PFSK-1 (cell line): ENCODE results near the gene ZBTB25.

ENCODE experiments used
- FOXP2 ChIP-seq: optimal IDR thresholded peaks from 2 replicates; pipeline ENCODE3; 2011; ENCODE audit warnings: borderline replicate concordance, control low read depth, inconsistent platforms; ENCODE audit not compliant: insufficient read depth; ENCODE audit errors: extremely low read length, extremely low read depth
- POLR2AphosphoS5 ChIP-seq: IDR thresholded peaks from 2 replicates; pipeline ENCODE4 v1.6.1; 2012; ENCODE audit warnings: low read depth, mild to moderate bottlenecking, control low read depth, low read length, moderate library complexity
- REST ChIP-seq, 2 experiments: IDR thresholded peaks; 2 replicates each; pipeline versions ENCODE4 v1.6.1 to v1.8.0; 2011 to 2012; ENCODE audit warnings: low read depth in 2 of 2, low read length in 2 of 2, control low read depth in 1 of 2, inconsistent platforms in 1 of 2, mild to moderate bottlenecking in 1 of 2, moderate library complexity in 1 of 2; ENCODE audit not compliant: insufficient read depth in 1 of 2
- SIN3A ChIP-seq: IDR thresholded peaks from 2 replicates; pipeline ENCODE4 v1.6.1; 2012; ENCODE audit warnings: mild to moderate bottlenecking, low read length, moderate library complexity, borderline replicate concordance; ENCODE audit not compliant: insufficient read depth
- TAF1 ChIP-seq: IDR thresholded peaks from 2 replicates; pipeline ENCODE4 v1.6.1; 2012; ENCODE audit warnings: low read length, control low read depth, borderline replicate concordance; ENCODE audit not compliant: insufficient read depth

ZBTB25 gene

DNA sequence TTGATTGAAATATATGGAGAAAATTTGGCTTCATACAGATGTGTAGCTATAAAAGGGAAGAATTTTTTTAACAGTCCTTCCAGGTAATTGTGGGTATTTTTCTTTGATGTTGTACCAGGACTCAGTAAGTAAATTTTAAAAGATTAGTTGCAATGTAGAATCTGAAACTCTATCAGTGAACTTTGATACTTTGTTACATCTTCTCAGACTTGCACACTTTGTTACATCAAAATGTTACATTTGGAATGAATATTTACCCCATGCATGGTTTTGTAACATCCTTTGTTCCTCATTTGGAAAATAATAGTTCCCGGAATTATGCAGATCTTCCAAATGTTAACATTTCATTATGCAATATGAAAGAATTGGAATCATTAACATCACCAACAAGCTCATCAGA is 101.7 kb downstream of the ZBTB25 start:
- TF ChIP-seq FOXP2 (no peak), SIN3A (no peak), TAF1 (no peak), POLR2AphosphoS5 (no peak), REST (IDR thresholded peaks at IDR 0.05; ENCODE audit: insufficient read depth in 1 of 2, low read depth in 2 of 2, low read length in 2 of 2) (no peak)

DNA sequence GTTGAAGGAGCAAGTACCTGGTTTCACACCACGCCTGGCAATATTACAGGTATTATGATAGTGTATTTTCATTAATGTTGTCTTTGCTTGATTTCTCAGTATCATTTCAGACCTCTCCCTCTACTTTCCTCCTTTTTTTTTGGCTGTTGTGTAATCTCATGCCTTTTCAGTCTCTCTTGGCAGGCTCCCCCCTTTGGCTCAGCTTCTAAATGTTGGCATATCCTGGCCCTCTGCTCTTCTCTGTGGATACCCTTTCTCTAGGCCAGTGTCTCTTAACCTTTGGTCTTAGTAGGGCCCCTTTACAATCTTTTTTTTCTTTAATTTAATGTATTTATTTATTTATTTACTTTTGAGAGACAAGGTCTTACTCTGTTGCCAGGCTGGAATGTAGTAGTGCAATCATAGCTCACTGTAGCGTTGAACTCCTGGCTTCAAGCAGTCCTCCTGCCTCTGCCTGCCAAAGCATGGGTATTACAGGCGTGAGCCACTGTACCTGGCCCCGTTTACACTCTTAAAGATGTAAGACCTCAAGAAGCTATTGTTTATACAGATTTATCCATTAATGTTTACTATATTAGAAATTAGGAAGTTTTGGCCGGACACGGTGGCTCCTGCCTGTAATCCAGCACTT is 102.7 kb downstream of the ZBTB25 start:
- TF ChIP-seq TAF1 = no peak
- no peak for TF ChIP-seq SIN3A
- no peak for TF ChIP-seq POLR2AphosphoS5
- no peak for TF ChIP-seq REST (IDR thresholded peaks at IDR 0.05; ENCODE audit: insufficient read depth in 1 of 2, low read depth in 2 of 2, low read length in 2 of 2)
- no peak for TF ChIP-seq FOXP2
